OCI-LY1 (cell line): ENCODE measurements around the gene IL4I1.
A peak's percentile ranks its signal among the peaks of the same experiment; 100 is the strongest.

ENCODE experiments used
- H2AFZ ChIP-seq: fragments of 200-600 bp; sonication (generic), shearing (Covaris generic); 2 replicates; pipeline ENCODE4 v1.6.0; 2014; ENCODE audit warnings: antibody characterized with exemption, mild to moderate bottlenecking, low read length
- H3F3A ChIP-seq: fragments of 200-600 bp; sonication (generic), shearing (Covaris generic); 2 replicates; pipeline ENCODE4 v1.6.0; 2014; ENCODE audit warnings: mild to moderate bottlenecking, antibody characterized with exemption, low read length, moderate library complexity; ENCODE audit not compliant: insufficient read depth
- H3K27ac ChIP-seq: fragments of 200-600 bp; sonication (generic); 2 replicates; pipeline ENCODE4 v1.5.1; 2014; ENCODE audit warnings: low read length, mixed run types, mild to moderate bottlenecking, low read depth; ENCODE audit not compliant: poor library complexity, severe bottlenecking
- H3K27me3 ChIP-seq: fragments of 200-600 bp; sonication (generic); 2 replicates; pipeline ENCODE4 v1.6.0; 2014; ENCODE audit warnings: antibody characterized with exemption, mild to moderate bottlenecking, low read length, moderate library complexity; ENCODE audit not compliant: insufficient read depth
- H3K36me3 ChIP-seq: fragments of 200-600 bp; sonication (generic); 2 replicates; pipeline ENCODE4 v1.6.1; 2014; ENCODE audit warnings: mild to moderate bottlenecking, antibody characterized with exemption, low read length, moderate library complexity, mixed read lengths; ENCODE audit not compliant: insufficient read depth
- H3K4me1 ChIP-seq: fragments of 200-600 bp; sonication (generic); 2 replicates; pipeline ENCODE4 v1.5.1; 2014; ENCODE audit warnings: mild to moderate bottlenecking, low read length, moderate library complexity; ENCODE audit not compliant: insufficient read depth, severe bottlenecking
- H3K4me2 ChIP-seq: fragments of 200-600 bp; sonication (generic), shearing (Covaris generic); 2 replicates; pipeline ENCODE4 v1.6.1; 2014; ENCODE audit warnings: low read length
- H3K4me3 ChIP-seq: fragments of 200-600 bp; sonication (generic); 2 replicates; pipeline ENCODE4 v1.5.1; 2014; ENCODE audit warnings: low read length, low read depth, mild to moderate bottlenecking, mixed read lengths; ENCODE audit not compliant: poor library complexity, severe bottlenecking
- H3K79me2 ChIP-seq: fragments of 200-600 bp; shearing (Covaris generic); 2 replicates; pipeline ENCODE4 v1.6.1; 2016; ENCODE audit warnings: mixed run types, low read length, mixed read lengths; ENCODE audit not compliant: insufficient read depth
- H3K9ac ChIP-seq: fragments of 200-600 bp; sonication (generic), shearing (Covaris generic); 2 replicates; pipeline ENCODE4 v1.6.1; 2014; ENCODE audit warnings: mild to moderate bottlenecking, low read length, mixed read lengths
- H3K9me2 ChIP-seq: fragments of 200-600 bp; sonication (generic), shearing (Covaris generic); 2 replicates; pipeline ENCODE4 v1.6.1; 2014; ENCODE audit warnings: low read depth, mild to moderate bottlenecking, low read length, mixed read lengths
- H3K9me3 ChIP-seq: fragments of 200-600 bp; shearing (Covaris generic); 2 replicates; pipeline ENCODE4 v1.6.1; 2014; ENCODE audit warnings: low read length, mixed read lengths
- H4K20me1 ChIP-seq: fragments of 200-600 bp; sonication (generic), shearing (Covaris generic); 2 replicates; pipeline ENCODE4 v1.6.0; 2016; ENCODE audit warnings: mild to moderate bottlenecking, low read length; ENCODE audit not compliant: insufficient read depth
- CTCF ChIP-seq: fragments of 200-600 bp; sonication (generic), shearing (Covaris generic); IDR thresholded peaks from 2 replicates; pipeline ENCODE4 v1.5.1; 2017; ENCODE audit warnings: mild to moderate bottlenecking, antibody characterized with exemption, low read length, moderate library complexity, mixed read lengths
- EZH2 ChIP-seq: fragments of 200-600 bp; sonication (generic), shearing (Covaris generic); IDR thresholded peaks from 2 replicates; pipeline ENCODE4 v1.8.0; 2017; ENCODE audit warnings: borderline replicate concordance, mixed run types, mild to moderate bottlenecking, antibody characterized with exemption, low read length, moderate library complexity, mixed read lengths

IL4I1 gene

GRCh38 chr19:49872245-49873128 lies 24.2 kb downstream of the IL4I1 start:
- Histone ChIP-seq H4K20me1 (no peaks in the 10 kb centered on the region), H3K4me3 (no peak overlapping the region), H3K9ac (no peak overlapping the region), H3K4me1 (peaks cover 38% of the 10 kb centered on the region), H3K79me2 (peaks cover 8% of the 10 kb centered on the region), H2AFZ (no peak overlapping the region), H3K9me3 (no peaks in the 10 kb centered on the region), H3K27ac (peak overlapping the region; percentile 10), H3K36me3 (peaks cover 16% of the 10 kb centered on the region), H3F3A (no peaks in the 10 kb centered on the region), H3K4me2 (no peak overlapping the region), H3K9me2 (no peaks in the 10 kb centered on the region), H3K27me3 (no peaks in the 10 kb centered on the region)
- no peak for TF ChIP-seq CTCF
- no peak for TF ChIP-seq EZH2

- TF ChIP-seq EZH2 = no peak
- TF ChIP-seq CTCF = no peak
- Histone ChIP-seq H3F3A (no peaks in the 10 kb centered on the region), H3K9me3 (no peaks in the 10 kb centered on the region), H3K79me2 (peaks cover 11% of the 10 kb centered on the region), H3K4me1 (peaks cover 41% of the 10 kb centered on the region), H2AFZ (no peak overlapping the region), H3K4me2 (no peak overlapping the region), H3K36me3 (peaks cover 16% of the 10 kb centered on the region), H3K27me3 (no peaks in the 10 kb centered on the region), H3K9me2 (no peaks in the 10 kb centered on the region), H3K9ac (no peak overlapping the region), H3K27ac (peak overlapping the region; percentile 10), H4K20me1 (no peaks in the 10 kb centered on the region), H3K4me3 (no peak overlapping the region)
Measured at GRCh38 chr19:49871349-49871985, 25.2 kb downstream of the IL4I1 start.

GRCh38 chr19:49870309-49870901 lies 26.3 kb downstream of the IL4I1 start:
- Histone ChIP-seq H3K9me2 (no peaks in the 10 kb centered on the region), H4K20me1 (no peaks in the 10 kb centered on the region), H3K9me3 (no peaks in the 10 kb centered on the region), H3K4me3 (peak overlapping the region; percentile 53), H3F3A (no peaks in the 10 kb centered on the region), H3K9ac (peak overlapping the region; percentile 51), H3K27me3 (no peaks in the 10 kb centered on the region), H3K4me2 (peak overlapping the region; percentile 55), H3K4me1 (peaks cover 46% of the 10 kb centered on the region), H3K79me2 (peaks cover 11% of the 10 kb centered on the region), H3K36me3 (peaks cover 16% of the 10 kb centered on the region), H3K27ac (peak overlapping the region; percentile 79), H2AFZ (no peak overlapping the region)
- TF ChIP-seq EZH2 (no peak), CTCF (no peak)
